Psoas muscle (tissue), 8 donors: ENCODE results near the gene CDK5R2. TPM values are rescaled to one million over a fixed set of nuclear protein-coding genes. Genes with fewer than 3 reads are reported as not detected.

ENCODE experiments used
- ATAC-seq, 4 donors: fragments of 200-7000 bp; cut with Tn5 transposase; one replicate each; pipeline ENCODE4 v1.9.1; 2020; ENCODE audit warnings: moderate library complexity in 3 of 4, mild to moderate bottlenecking in 2 of 4
- DNase-seq, 2 donors: peaks; one replicate each; pipeline ENCODE4 v3.0.0-alpha.2; 2020
- H3K27ac ChIP-seq: fragments of 200-600 bp; one replicate; pipeline ENCODE4 v1.8.0; 2022
- H3K27me3 ChIP-seq, 3 donors: fragments of 200-600 bp in 1 of 3; one replicate each; pipeline versions ENCODE4 v1.6.1 to v1.8.0; 2013 to 2022; ENCODE audit warnings: low read length in 2 of 3, mild to moderate bottlenecking in 2 of 3, moderate library complexity in 1 of 3; ENCODE audit not compliant: insufficient read depth in 3 of 3
- H3K36me3 ChIP-seq, 2 donors: fragments of 200-600 bp in 1 of 2; one replicate each; pipeline versions ENCODE4 v1.6.1 to v1.8.0; 2013 to 2022; ENCODE audit warnings: low read depth in 1 of 2, mild to moderate bottlenecking in 1 of 2, moderate library complexity in 1 of 2; ENCODE audit not compliant: insufficient read depth in 1 of 2
- H3K4me1 ChIP-seq: fragments of 200-600 bp; one replicate; pipeline ENCODE4 v1.8.0; 2022
- H3K4me3 ChIP-seq: fragments of 200-600 bp; one replicate; pipeline ENCODE4 v1.8.0; 2022; ENCODE audit warnings: mild to moderate bottlenecking
- H3K9me3 ChIP-seq: fragments of 200-600 bp; one replicate; pipeline ENCODE4 v1.8.0; 2022
- CTCF ChIP-seq: fragments of 200-600 bp; IDR thresholded peaks from one replicate; pipeline ENCODE4 v1.8.0; 2022; ENCODE audit warnings: antibody characterized with exemption
- WGBS, 3 donors: extraction: QIAGEN DNeasy Blood & Tissue Kit; methylation state at CpG; one replicate each; pipeline versions ENCODE4 v1.1.6 to v1.1.7; 2013; 5-methylcytosine and 5-hydroxymethylcytosine counted together
- intact Hi-C, 2 donors: fragments of 100-400 bp; cut with DNase I; formaldehyde crosslinking; loops; one replicate each; pipeline versions ENCODE4 v1.11.0 to v1.14.2; 2022
- polyA plus RNA-seq, 3 donors: library from polyadenylated mRNA; stranded (reverse); fragments of 200-250 nt; gene quantifications; one replicate each; pipeline ENCODE4 v1.2.3, GENCODE V29; 2013
- total RNA-seq, 4 donors: library from RNA; stranded (reverse); fragmentation: NEBNext Ultra II Directional in 2 of 4; extraction: Animal tissue kit (Norgen Biotek cat#: 25700) in 2 of 4; gene quantifications; one replicate each; pipeline versions ENCODE4 v1.2.1 to v1.2.4, GENCODE V29; 2021 to 2023
- donor health status: healthy with polysubstance abuse.
- donor health status: DM: no; HTN: no; CAD: no; lungs with moderate emphysema.
- donor health status: Bipolar disorder and iron deficiency.
- donor health status: healthy.
- donor health status: DM: yes; HTN: yes; CAD: no.
- donor health status: DM: no; HTN: no; CAD: no.
- donor health status: DM: no; HTN: no; CAD: no.
- donor health status: DM: yes; HTN: yes; CAD: no.

CDK5R2 gene
- total and polyA plus RNA-seq, 7 donors = 0.03 TPM; not detected in 6

DNA sequence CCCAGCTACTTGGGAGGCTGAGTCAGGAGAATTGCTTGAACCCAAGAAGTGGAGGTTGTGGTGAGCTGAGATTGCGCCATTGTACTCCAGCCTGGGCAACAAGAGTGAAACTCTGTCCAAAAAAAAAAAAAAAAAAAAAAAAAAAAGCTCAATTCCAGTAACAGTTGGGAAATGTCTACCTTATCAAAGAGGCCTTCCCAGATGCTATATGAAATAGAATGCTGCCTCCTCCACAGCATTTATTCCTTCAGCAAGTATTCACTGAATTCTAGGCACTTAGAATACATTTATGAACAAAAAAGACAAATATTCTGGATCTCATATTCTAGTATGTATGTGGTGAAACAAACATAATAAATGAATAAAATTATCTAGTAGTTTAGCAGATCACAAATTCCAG lies 12.8 kb upstream of the CDK5R2 start:
- no peak overlapping the region for H3K4me3 ChIP-seq
- DNase-seq = no peak
- peaks cover 0 to 48% (median 0%) of the 10 kb centered on the region in 3 donors for H3K27me3 ChIP-seq
- 88 to 100% (median 96%) methylated on average over 1 of the region's 1 CpG for WGBS, 3 donors
- ATAC-seq = no peak
- H3K36me3 ChIP-seq = no peaks in the 10 kb centered on the region
- no peak for TF ChIP-seq CTCF
- H3K9me3 ChIP-seq = no peaks in the 10 kb centered on the region
- H3K27ac ChIP-seq = no peak overlapping the region
- intact Hi-C loops = no loop called here
- no peaks in the 10 kb centered on the region for H3K4me1 ChIP-seq

DNA sequence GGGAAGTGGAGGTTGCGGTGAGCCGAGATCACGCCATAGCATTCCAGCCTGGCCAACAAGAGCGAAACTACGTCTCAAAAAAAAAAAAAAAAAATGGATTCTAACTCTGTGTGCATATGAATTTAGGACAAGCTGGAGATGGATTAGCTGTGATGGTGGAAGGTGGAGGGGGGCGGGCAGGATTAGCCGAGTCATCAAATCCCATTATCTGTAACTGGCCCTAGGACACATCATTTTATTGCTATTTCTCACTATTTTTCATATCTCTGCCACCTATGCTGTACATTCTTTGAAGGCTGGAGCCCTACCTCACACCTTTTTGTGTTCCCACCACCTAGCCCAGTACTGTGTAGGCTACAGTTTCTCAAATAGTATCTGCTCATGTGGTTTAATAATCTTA lies 7.3 kb upstream of the CDK5R2 start:
- H3K27me3 ChIP-seq = peaks cover 0 to 34% (median 2%) of the 10 kb centered on the region in 3 donors
- no peaks in the 10 kb centered on the region for H3K9me3 ChIP-seq
- no peak for ATAC-seq
- WGBS, 3 donors = 90 to 96% (median 93%) methylated on average over 7 of the region's 7 CpGs
- H3K27ac ChIP-seq = no peak overlapping the region
- H3K4me3 ChIP-seq = no peak overlapping the region
- no peaks in the 10 kb centered on the region for H3K4me1 ChIP-seq
- intact Hi-C loops = no loop called here
- no peak for TF ChIP-seq CTCF
- no peak for DNase-seq
- no peaks in the 10 kb centered on the region for H3K36me3 ChIP-seq

DNA sequence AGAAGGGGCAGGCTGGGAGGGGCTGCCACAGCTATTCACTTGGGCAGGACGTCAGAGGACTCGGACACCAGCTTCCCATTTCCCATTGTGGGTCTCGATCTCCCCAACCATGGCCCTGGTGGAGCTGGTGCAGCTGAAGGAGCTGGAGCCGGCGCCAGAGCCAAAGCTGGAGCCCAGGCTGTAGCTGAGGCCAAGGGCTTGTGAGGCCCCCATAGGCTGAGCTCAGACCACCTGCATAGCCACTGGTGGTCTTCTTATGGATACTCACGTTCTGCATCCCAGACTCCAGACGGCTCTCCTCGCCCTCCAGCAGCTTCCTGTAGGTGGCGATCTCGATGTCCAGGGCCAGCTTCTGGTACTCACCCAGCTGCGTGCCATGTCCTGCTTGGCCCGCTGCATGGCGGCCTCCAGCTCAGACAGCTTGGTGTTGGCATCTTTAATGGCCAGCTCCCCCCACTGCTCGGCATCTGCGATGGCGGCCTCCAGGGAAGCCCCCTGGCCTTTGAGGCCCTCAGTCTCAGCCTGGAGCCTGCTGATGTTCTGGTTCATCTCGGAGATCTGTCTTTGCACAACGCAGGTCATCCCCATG lies 6.0 kb upstream of the CDK5R2 start:
- no peaks in the 10 kb centered on the region for H3K4me1 ChIP-seq
- intact Hi-C loops = no loop called here
- H3K9me3 ChIP-seq = no peaks in the 10 kb centered on the region
- no peaks in the 10 kb centered on the region for H3K36me3 ChIP-seq
- DNase-seq (no peak), ATAC-seq (no peak)
- H3K27ac ChIP-seq = no peak overlapping the region
- TF ChIP-seq CTCF = no peak
- WGBS, 3 donors = 60 to 69% (median 64%) methylated on average over 16 to 18 of the region's 18 CpGs
- no peak overlapping the region for H3K4me3 ChIP-seq
- H3K27me3 ChIP-seq = peaks cover 0 to 40% (median 5%) of the 10 kb centered on the region in 3 donors

- intact Hi-C loops = no loop called here
- no peak for ATAC-seq
- H3K27me3 ChIP-seq = peaks cover 0 to 52% (median 8%) of the 10 kb centered on the region in 3 donors
- H3K4me3 ChIP-seq = no peak overlapping the region
- TF ChIP-seq CTCF = no peak
- 73 to 84% (median 74%) methylated on average over 7 to 8 of the region's 8 CpGs for WGBS, 3 donors
- H3K36me3 ChIP-seq = no peaks in the 10 kb centered on the region
- H3K9me3 ChIP-seq = no peaks in the 10 kb centered on the region
- H3K27ac ChIP-seq = no peak overlapping the region
- DNase-seq = no peak
- peaks cover under 1% of the 10 kb centered on the region for H3K4me1 ChIP-seq
Measured at GRCh38 chr2:218954541-218955300, 4.7 kb upstream of the CDK5R2 start.
